IMR-90 (cell line): ENCODE measurements around the gene PAMR1. TPM values are rescaled to one million over a fixed set of nuclear protein-coding genes. Genes with fewer than 3 reads are reported as not detected.
A peak's percentile ranks its signal among the peaks of the same experiment; 100 is the strongest.

Source experiments
- ATAC-seq: fragments of 200-7000 bp; cut with Tn5 transposase; 2 replicates; pipeline ENCODE4 v1.9.1; 2020; ENCODE audit warnings: low read depth, mild to moderate bottlenecking, moderate library complexity
- BruUV-seq: library from RNA; stranded (reverse); fragments of 400-500 nt; replicated peaks from 2 replicates; lab custom pipeline; 2021; lab: Mats Ljungman, UMichigan
- CTCF ChIA-PET: fragments of 300-600 bp; formaldehyde crosslinking; extraction: SDS; loops from one replicate; lab custom pipeline; 2021; ENCODE audit warnings: antibody characterized with exemption; lab: Yijun Ruan, JAX
- POLR2A ChIA-PET: fragments of 300-600 bp; sonication (Branson Sonifier 250); formaldehyde crosslinking; loops from one replicate; lab custom pipeline; 2022; ENCODE audit warnings: antibody characterized with exemption; ENCODE audit not compliant: unreplicated experiment; lab: Charles Lee
- DNase-seq: peaks from one replicate; pipeline ENCODE4 v3.0.0; 2013
- H2AFZ ChIP-seq: replicated peaks from 2 replicates; pipeline ENCODE3; 2013; ENCODE audit warnings: low read length, mild to moderate bottlenecking; ENCODE audit not compliant: poor library complexity
- H2AK5ac ChIP-seq: 2 replicates; pipeline ENCODE4 v1.6.1; 2013; ENCODE audit warnings: low read depth, low read length, inconsistent platforms
- H2AK9ac ChIP-seq: replicated peaks from 2 replicates; pipeline ENCODE3; 2013; ENCODE audit warnings: mild to moderate bottlenecking, low read depth, low read length, moderate library complexity; ENCODE audit not compliant: poor library complexity
- H2BK120ac ChIP-seq: 2 replicates; pipeline ENCODE4 v1.6.1; 2013; ENCODE audit warnings: low read depth, low read length, inconsistent platforms
- H2BK15ac ChIP-seq: 3 replicates; pipeline ENCODE4 v1.6.1; 2013; ENCODE audit warnings: low read depth, low read length, inconsistent platforms
- H2BK20ac ChIP-seq: 2 replicates; pipeline ENCODE4 v1.6.1; 2013; ENCODE audit warnings: low read depth, mild to moderate bottlenecking, inconsistent platforms, low read length, moderate library complexity
- H2BK5ac ChIP-seq: 2 replicates; pipeline ENCODE4 v1.6.1; 2013; ENCODE audit warnings: mild to moderate bottlenecking, low read depth, low read length, inconsistent platforms; ENCODE audit not compliant: poor library complexity, severe bottlenecking
- H3K14ac ChIP-seq: replicated peaks from 2 replicates; pipeline ENCODE4 v1.6.1; 2013; ENCODE audit warnings: low read depth, low read length, inconsistent platforms
- H3K18ac ChIP-seq: 2 replicates; pipeline ENCODE4 v1.6.1; 2013; ENCODE audit warnings: low read depth, low read length, control low read depth
- H3K23ac ChIP-seq: 2 replicates; pipeline ENCODE4 v1.6.1; 2013; ENCODE audit warnings: low read depth, low read length, inconsistent platforms
- H3K27ac ChIP-seq: 2 replicates; pipeline ENCODE4 v1.5.1; 2013; ENCODE audit warnings: mild to moderate bottlenecking, control low read depth, low read length; ENCODE audit not compliant: insufficient read depth
- H3K27me3 ChIP-seq: 2 replicates; pipeline ENCODE4 v1.6.1; 2013; ENCODE audit warnings: low read length; ENCODE audit not compliant: control insufficient read depth, insufficient read depth
- H3K36me3 ChIP-seq: 2 replicates; pipeline ENCODE4 v1.6.1; 2013; ENCODE audit warnings: low read length, mixed read lengths; ENCODE audit not compliant: control insufficient read depth, insufficient read depth
- H3K4ac ChIP-seq: 2 replicates; pipeline ENCODE4 v1.6.1; 2013; ENCODE audit warnings: low read depth, low read length, inconsistent platforms
- H3K4me1 ChIP-seq: 2 replicates; pipeline ENCODE4 v1.6.1; 2013; ENCODE audit warnings: low read length, mixed read lengths; ENCODE audit not compliant: control insufficient read depth, insufficient read depth
- H3K4me2 ChIP-seq: 2 replicates; pipeline ENCODE4 v1.6.1; 2013; ENCODE audit warnings: low read depth, mild to moderate bottlenecking, control low read depth, low read length, moderate library complexity
- H3K4me3 ChIP-seq: 2 replicates; pipeline ENCODE4 v1.5.1; 2013; ENCODE audit warnings: low read depth, mild to moderate bottlenecking, control low read depth, low read length, moderate library complexity; ENCODE audit not compliant: insufficient read depth
- H3K56ac ChIP-seq: 2 replicates; pipeline ENCODE4 v1.6.1; 2013; ENCODE audit warnings: low read length, inconsistent platforms; ENCODE audit not compliant: insufficient read depth; ENCODE audit errors: extremely low read depth
- H3K79me1 ChIP-seq, 2 experiments: 2 replicates each; pipeline ENCODE4 v1.6.1; 2013; ENCODE audit warnings: low read length in 2 of 2, inconsistent platforms in 1 of 2, low read depth in 1 of 2
- H3K9ac ChIP-seq: 2 replicates; pipeline ENCODE4 v1.6.1; 2013; ENCODE audit warnings: low read depth, low read length, control low read depth
- H3K9me1 ChIP-seq: 2 replicates; pipeline ENCODE4 v1.6.1; 2013; ENCODE audit warnings: low read length, inconsistent platforms; ENCODE audit not compliant: insufficient read depth
- H3K9me3 ChIP-seq: 2 replicates; pipeline ENCODE4 v1.6.1; 2013; ENCODE audit warnings: low read length; ENCODE audit not compliant: control insufficient read depth, insufficient read depth
- H4K20me1 ChIP-seq: 2 replicates; pipeline ENCODE4 v1.6.1; 2013; ENCODE audit warnings: low read length, inconsistent platforms; ENCODE audit not compliant: insufficient read depth
- H4K5ac ChIP-seq: 2 replicates; pipeline ENCODE4 v1.6.1; 2013; ENCODE audit warnings: mild to moderate bottlenecking, low read depth, low read length, control low read depth
- H4K8ac ChIP-seq, 2 experiments: 2 replicates each; pipeline ENCODE4 v1.6.1; 2013; ENCODE audit warnings: low read depth in 2 of 2, low read length in 2 of 2, control low read depth in 1 of 2, inconsistent platforms in 1 of 2
- H4K91ac ChIP-seq: 2 replicates; pipeline ENCODE4 v1.6.1; 2013; ENCODE audit warnings: low read depth, low read length, inconsistent platforms; ENCODE audit not compliant: insufficient read depth
- MAFK ChIP-seq: IDR thresholded peaks from 2 replicates; pipeline ENCODE4 v1.6.1; 2012; ENCODE audit warnings: low read depth, low read length, improper control_type of control experiment
- WGBS, 2 experiments: methylation state at CpG; one replicate each; pipeline versions ENCODE4 v1.1.5 to v1.1.7; 2013; ENCODE audit warnings: missing lambda C conversion rate in 2 of 2; ENCODE audit not compliant: insufficient read length in 1 of 2; ENCODE audit errors: extremely low coverage in 2 of 2; 5-methylcytosine and 5-hydroxymethylcytosine counted together
- dilution Hi-C: fragments of 300-500 bp; cut with HindIII; formaldehyde crosslinking; loops from one replicate; pipeline ENCODE4 v1.14.3; 2018; ENCODE audit warnings: low sequenced_read_pairs; ENCODE audit not compliant: unreplicated experiment
- in situ Hi-C: fragments of 300-500 bp; cut with MboI; formaldehyde crosslinking; loops from 3 replicates; pipeline ENCODE4 v1.14.3; 2019; ENCODE audit warnings: low sequenced_read_pairs, inconsistent platforms, mixed read lengths
- intact Hi-C: fragments of 100-400 bp; cut with micrococcal nuclease; formaldehyde crosslinking; loops from 2 replicates; pipeline ENCODE4 v1.10.0; 2022
- polyA plus RNA-seq, 3 experiments: library from polyadenylated mRNA; depleted of rRNA; stranded (reverse); fragments of >200 nt; gene quantifications; 2 replicates each; pipeline ENCODE4 v1.2.3, GENCODE V29; 2012; ENCODE audit warnings: low replicate concordance in 1 of 3
- total RNA-seq: library from RNA; depleted of rRNA; stranded (reverse); fragments of >200 nt; gene quantifications from 2 replicates; pipeline ENCODE4 v1.2.3, GENCODE V29; 2012
- TF ChIP-seq, protein P1 (sequence below): conservative IDR thresholded peaks from 2 replicates; pipeline ENCODE4 v1.5.1; 2012; ENCODE audit warnings: mild to moderate bottlenecking, low read depth, low read length, improper control_type of control experiment
- TF ChIP-seq, protein P2 (sequence below): fragments of 150-350 bp; IDR thresholded peaks from 2 replicates; pipeline ENCODE4 v1.6.1; 2016; ENCODE audit warnings: low read depth, mild to moderate bottlenecking, low read length, moderate library complexity, borderline replicate concordance

PAMR1 gene
- total and polyA plus RNA-seq, 2 of the 4 experiments (the other 2 are of a cell fraction), result 70.7 to 80.7 TPM

- no peak overlapping the region for H3K56ac ChIP-seq
- no peaks in the 10 kb centered on the region for H4K20me1 ChIP-seq
- ChIA-PET POLR2A (no interaction called here), CTCF (no interaction called here)
- 0 out of 4 replicates have a peak, but pooled peaks cover 0 to 3% of the 10 kb centered on the region in 2 experiments for H3K79me1 ChIP-seq
- peaks cover 23% of the 10 kb centered on the region for H3K27me3 ChIP-seq
- H4K91ac ChIP-seq, result no peak overlapping the region
- no peak overlapping the region for H2BK120ac ChIP-seq
- WGBS, 2 experiments, result no CpG with 5 or more reads among the region's 2 CpGs
- no peak overlapping the region for H4K8ac ChIP-seq
- no peak overlapping the region for H2BK5ac ChIP-seq
- no peak overlapping the region for H3K27ac ChIP-seq
- TF ChIP-seq, protein P1, sequence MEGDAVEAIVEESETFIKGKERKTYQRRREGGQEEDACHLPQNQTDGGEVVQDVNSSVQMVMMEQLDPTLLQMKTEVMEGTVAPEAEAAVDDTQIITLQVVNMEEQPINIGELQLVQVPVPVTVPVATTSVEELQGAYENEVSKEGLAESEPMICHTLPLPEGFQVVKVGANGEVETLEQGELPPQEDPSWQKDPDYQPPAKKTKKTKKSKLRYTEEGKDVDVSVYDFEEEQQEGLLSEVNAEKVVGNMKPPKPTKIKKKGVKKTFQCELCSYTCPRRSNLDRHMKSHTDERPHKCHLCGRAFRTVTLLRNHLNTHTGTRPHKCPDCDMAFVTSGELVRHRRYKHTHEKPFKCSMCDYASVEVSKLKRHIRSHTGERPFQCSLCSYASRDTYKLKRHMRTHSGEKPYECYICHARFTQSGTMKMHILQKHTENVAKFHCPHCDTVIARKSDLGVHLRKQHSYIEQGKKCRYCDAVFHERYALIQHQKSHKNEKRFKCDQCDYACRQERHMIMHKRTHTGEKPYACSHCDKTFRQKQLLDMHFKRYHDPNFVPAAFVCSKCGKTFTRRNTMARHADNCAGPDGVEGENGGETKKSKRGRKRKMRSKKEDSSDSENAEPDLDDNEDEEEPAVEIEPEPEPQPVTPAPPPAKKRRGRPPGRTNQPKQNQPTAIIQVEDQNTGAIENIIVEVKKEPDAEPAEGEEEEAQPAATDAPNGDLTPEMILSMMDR, result no peak
- TF ChIP-seq, protein P2, sequence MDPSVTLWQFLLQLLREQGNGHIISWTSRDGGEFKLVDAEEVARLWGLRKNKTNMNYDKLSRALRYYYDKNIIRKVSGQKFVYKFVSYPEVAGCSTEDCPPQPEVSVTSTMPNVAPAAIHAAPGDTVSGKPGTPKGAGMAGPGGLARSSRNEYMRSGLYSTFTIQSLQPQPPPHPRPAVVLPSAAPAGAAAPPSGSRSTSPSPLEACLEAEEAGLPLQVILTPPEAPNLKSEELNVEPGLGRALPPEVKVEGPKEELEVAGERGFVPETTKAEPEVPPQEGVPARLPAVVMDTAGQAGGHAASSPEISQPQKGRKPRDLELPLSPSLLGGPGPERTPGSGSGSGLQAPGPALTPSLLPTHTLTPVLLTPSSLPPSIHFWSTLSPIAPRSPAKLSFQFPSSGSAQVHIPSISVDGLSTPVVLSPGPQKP, result no peak
- peak; percentile 88 for TF ChIP-seq MAFK
- H3K9me1 ChIP-seq, result no peaks in the 10 kb centered on the region
- ATAC-seq (no peak), DNase-seq (no peak)
- dilution Hi-C loops, result no loop called here
- H3K4ac ChIP-seq, result no peak overlapping the region
- H3K14ac ChIP-seq, result no peak overlapping the region
- H4K5ac ChIP-seq, result no peak overlapping the region
- H3K4me2 ChIP-seq, result no peak overlapping the region
- H2AK5ac ChIP-seq, result no peak overlapping the region
- no peaks in the 10 kb centered on the region for H3K9me3 ChIP-seq
- peaks cover 2% of the 10 kb centered on the region; the same call in 1 of the 2 replicates for H3K4me1 ChIP-seq
- intact Hi-C loops, result no loop called here
- in situ Hi-C loops, result no loop called here
- H2AFZ ChIP-seq, result no peak overlapping the region
- H3K18ac ChIP-seq, result no peak overlapping the region
- BruUV-seq, result no TSS peak
- no peak overlapping the region for H2BK15ac ChIP-seq
- H3K23ac ChIP-seq, result 0 out of 2 replicates have a peak overlapping the region, but pooled peaks have one; percentile 20
- no peak overlapping the region for H2BK20ac ChIP-seq
- peaks cover 4% of the 10 kb centered on the region; the same call in 1 of the 2 replicates for H3K36me3 ChIP-seq
- no peak overlapping the region for H2AK9ac ChIP-seq
- no peak overlapping the region for H3K9ac ChIP-seq
- H3K4me3 ChIP-seq, result no peak overlapping the region
These were observed 109.9 kb downstream of the PAMR1 start for GRCh38 chr11:35415487-35415886.
